Activated T-helper 1 cell treated with Interleukin-2 at 50 U/mL for 16 hours (primary cell): Measurements from ENCODE around the gene KRTAP4-11.
"Not testable (repeated sequence)": the region's sequence is repeated elsewhere in the genome, so short reads cannot be mapped to it uniquely, and the experiment has no call there.

ENCODE experiments used
- DNase-seq: peaks from one replicate; pipeline ENCODE4 v3.0.0-alpha.2; 2020; ENCODE audit warnings: low read depth

Gene KRTAP4-11

DNA sequence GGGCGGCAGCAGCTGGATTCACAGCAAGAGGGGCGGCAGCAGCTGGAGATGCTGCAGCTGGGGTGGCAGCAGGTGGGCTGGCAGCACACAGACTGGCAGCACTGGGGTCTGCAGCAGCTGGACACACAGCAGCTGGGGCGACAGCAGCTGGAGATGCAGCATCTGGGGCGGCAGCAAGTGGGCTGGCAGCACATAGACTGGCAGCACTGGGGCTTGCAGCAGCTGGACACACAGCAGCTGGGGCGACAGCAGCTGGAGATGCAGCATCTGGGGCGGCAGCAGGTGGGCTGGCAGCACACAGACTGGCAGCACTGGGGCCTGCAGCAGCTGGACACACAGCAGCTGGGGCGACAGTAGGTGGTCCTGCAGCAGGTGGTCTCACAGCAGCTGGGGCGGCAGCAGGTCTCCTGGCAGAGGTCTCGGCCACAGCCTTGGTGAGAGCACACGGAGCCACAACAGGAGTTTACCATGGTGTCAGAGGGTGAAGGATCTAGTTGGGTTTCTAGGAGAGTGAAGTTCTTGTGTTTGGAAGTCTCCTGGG is at the start of gene KRTAP4-11:
Gene KRTAP4-11, minus strand, starts transcription at position 528 of the 541 bp plus-strand sequence. Its CDS starts 58 bp downstream, at position 470.
- DNase-seq: not testable (repeated sequence)

GRCh38 chr17:41167561-41167960 is 49.4 kb upstream of the KRTAP4-11 start:
- no peak for DNase-seq

DNA sequence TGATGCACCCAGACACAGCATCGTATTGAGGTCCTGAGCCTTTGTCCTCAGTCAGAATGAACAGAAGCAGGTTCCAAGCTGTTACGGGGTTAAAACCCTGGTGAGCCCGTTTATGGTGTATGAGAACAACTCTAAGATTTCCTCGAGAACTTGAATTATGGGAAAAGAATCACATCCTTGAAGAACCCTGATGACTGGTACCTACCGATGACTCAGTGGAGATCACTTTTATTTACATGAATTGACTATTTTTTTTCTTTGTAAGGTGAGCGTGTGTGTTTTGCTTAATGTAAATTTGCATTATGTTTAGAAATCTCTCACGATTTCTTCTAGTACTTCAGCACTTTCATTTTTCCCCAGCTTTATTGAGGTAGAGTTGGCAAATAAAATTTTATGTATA is 45.7 kb upstream of the KRTAP4-11 start:
- no peak for DNase-seq

- no peak for DNase-seq
Measured at GRCh38 chr17:41160648-41161047, 42.5 kb upstream of the KRTAP4-11 start, which contains the start of gene KRTAP4-4. TSS of gene KRTAP4-4 (minus strand) at chr17:41160748. CDS start at chr17:41160691, 57 bp downstream.

DNA sequence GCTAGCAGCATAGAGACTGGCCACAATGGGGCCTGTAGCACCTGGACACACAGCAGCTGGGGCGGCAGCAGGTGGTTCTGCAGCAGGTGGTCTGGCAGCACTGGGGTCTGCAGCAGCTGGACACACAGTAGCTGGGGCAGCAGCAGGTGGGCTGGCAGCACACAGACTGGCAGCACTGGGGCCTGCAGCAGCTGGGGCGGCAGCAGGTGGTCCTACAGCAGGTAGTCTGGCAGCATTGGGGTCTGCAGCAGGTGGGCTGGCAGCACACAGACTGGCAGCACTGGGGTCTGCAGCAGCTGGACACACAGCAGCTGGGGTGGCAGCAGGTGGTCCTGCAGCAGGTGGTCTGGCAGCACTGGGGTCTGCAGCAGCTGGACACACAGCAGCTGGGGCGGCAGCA is 42.0 kb upstream of the KRTAP4-11 start:
- not testable (repeated sequence) for DNase-seq

GRCh38 chr17:41153856-41154255 is 35.7 kb upstream of the KRTAP4-11 start:
- no peak for DNase-seq

- DNase-seq: no peak
Measured at GRCh38 chr17:41151525-41151924, 33.4 kb upstream of the KRTAP4-11 start.

DNA sequence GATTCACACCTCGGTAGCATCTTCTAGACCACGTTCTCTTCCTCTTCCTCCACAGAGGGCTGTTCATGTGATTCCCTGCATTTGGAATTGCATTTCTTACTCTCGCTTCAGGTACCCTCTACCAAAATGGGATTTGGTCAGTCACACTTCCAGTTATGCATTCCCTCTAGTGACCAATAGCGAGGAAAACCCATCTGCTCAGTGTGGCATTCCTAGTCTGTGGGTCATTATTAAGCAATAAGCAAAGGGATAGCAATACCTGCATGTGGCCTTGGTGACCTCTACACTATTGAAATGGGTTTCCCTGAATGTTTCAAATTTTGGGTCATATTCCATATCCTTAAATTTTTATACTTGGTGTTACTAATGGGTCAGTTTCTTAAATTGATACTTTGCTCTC is 31.9 kb upstream of the KRTAP4-11 start:
- DNase-seq: no peak

DNA sequence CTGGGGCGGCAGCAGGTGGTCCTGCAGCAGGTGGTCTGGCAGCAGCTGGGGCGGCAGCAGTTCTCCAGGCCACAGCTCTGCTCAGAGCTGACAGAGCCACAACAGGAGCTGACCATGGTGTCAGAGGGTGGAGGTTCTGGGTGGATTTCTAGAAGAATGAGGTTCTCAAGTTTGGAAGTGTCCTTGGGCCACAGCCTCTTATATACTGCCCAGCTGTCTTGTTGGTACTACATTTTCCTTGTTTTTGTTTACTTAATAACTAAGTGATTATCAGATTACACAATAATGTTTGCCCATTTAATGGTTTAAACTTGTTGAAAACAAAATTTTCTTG is 31.4 kb upstream of the KRTAP4-11 start, which contains the start of gene KRTAP4-5:
Gene KRTAP4-5, minus strand, starts transcription at position 174 of the 334 bp plus-strand sequence. Its CDS starts 58 bp downstream, at position 116.
- DNase-seq: no peak

GRCh38 chr17:41148971-41149651 is 30.9 kb upstream of the KRTAP4-11 start:
- not testable (repeated sequence) for DNase-seq

- DNase-seq: no peak
Measured at GRCh38 chr17:41147531-41148204, 29.5 kb upstream of the KRTAP4-11 start.

GRCh38 chr17:41145261-41145660 is 27.1 kb upstream of the KRTAP4-11 start:
- no peak for DNase-seq

DNA sequence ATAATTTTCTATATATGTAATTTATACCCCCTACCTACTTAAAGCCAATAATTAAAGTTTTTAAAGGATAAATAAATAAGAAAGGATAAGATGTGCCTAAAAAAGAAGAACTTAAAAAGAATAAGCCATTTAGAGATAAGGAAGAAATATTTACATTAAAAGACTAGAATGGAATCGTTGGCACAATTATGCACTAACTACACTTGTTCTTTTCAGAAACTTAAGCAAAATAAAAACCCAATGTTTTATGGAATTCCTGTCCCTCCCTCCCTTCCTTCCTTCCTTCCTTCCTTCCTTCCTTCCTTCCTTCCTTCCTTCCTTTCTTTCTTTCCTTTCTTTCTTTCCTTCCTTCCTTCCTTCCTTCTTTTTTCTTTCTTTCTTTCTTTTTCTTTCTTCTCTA is 26.7 kb upstream of the KRTAP4-11 start:
- no peak for DNase-seq

DNA sequence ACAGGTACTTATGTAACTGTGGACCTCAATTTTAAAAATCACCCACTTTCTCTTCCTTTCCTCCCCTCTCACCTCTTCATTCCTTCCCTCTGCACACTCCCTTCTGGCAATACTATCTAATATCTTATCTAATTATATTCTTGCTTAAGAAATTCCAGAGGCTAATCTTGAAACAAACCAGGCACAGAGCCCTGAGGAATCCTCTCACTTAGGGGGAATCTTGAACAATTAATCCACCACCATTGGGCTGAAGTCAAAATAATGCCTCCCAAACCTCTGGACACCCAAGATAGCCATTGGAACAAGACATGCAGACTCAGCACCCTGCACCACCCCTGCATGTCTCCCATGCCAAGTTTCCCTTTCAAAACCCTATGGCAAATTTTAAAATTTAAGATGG is 23.2 kb upstream of the KRTAP4-11 start:
- DNase-seq: no peak

DNA sequence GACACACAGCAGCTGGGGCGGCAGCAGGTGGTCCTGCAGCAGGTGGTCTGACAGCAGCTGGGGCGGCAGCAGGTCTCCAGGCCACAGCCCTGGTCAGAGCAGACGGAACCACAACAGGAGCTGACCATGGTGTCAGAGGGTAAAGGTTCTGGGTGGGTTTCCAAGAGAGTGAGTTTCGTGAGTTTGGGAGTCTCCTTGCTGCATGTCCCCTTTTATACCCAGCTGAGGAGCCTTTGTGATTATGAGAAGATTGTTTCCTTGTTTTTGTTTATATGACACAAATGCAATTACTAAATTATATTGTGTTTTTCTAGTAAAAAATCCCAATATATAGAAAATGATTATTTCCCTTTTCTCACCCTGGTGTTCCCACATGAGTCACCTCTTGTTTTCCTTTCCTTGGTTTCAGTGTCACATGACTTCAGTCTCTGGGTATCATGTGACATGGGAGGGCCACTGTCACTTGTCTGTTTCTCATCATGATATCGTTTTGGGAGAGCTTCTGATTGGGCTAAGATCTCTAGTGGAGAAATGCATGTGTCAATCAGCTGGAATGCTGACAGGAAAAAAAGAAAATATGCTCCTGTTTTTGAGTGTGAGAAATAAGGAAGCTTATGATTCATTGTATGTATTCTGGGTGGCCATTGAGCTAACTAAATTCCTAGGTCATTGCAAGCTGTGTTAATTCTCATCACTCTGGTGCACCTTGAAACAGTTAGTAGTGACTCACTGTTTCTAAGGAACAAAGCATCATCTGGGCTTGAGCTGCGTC is 22.4 kb upstream of the KRTAP4-11 start, which contains the start of gene KRTAP4-6:
Gene KRTAP4-6, minus strand, starts transcription at position 185 of the 772 bp plus-strand sequence. Its CDS starts 57 bp downstream, at position 128.
- no peak for DNase-seq

DNA sequence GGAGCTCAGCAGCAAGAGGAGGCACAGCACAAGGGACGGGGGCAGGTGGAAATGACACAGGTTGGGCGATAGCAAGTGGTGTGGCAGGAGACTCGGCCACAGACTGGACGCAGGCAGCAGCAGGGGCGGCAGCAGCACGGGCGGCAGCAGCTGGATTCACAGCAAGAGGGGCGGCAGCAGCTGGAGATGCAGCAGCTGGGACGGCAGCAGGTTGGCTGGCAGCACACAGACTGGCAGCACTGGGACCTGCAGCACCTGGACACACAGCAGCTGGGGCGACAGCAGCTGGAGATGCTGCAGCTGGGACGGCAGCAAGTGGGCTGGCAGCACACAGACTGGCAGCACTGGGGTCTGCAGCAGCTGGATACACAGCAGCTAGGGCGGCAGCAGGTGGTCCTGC is 21.7 kb upstream of the KRTAP4-11 start:
- not testable (repeated sequence) for DNase-seq

- no peak for DNase-seq
Measured at GRCh38 chr17:41133880-41134735, 15.9 kb upstream of the KRTAP4-11 start.

- no peak for DNase-seq
Measured at GRCh38 chr17:41131979-41132378, 13.8 kb upstream of the KRTAP4-11 start.

GRCh38 chr17:41127371-41127770 is 9.2 kb upstream of the KRTAP4-11 start:
- no peak for DNase-seq

DNA sequence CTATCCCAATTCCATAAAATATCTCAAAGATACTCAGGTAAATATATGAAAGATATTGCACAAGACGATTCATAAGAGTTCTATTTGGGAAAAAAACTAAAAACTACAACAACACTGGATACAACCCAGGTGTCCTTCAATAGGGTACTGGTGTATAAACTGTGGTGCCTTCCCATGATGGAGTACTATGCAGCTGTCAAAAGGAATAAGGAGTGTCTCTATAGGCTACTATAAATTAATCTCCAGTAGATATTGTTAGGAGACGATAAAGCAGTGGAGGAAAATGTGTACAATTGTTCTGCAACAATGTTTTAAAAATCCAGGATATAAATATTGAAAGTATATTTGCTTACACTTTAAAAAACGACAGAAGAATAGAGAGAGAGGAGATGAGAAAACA is 8.2 kb upstream of the KRTAP4-11 start:
- no peak for DNase-seq

DNA sequence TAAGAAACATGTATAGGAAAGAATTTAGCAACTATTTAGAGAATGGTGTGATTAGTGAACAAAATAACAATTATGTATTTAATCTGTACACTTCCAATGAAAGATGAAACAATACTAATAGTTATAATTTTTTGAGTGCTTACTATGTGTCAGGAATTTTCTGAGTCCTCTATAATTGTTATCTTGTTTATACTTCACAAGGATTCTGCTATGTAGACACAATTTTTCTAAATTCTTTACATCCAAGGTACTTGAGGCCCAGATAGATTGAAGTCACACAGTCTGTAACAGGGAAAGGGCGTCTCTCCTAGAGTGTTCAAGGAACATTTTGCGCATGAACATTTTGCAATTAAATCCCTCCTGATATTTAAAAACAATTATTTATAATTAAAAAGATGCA is 6.9 kb upstream of the KRTAP4-11 start:
- no peak for DNase-seq
